Endodermal cell (in vitro differentiated cells): ENCODE measurements around the gene IL1RAPL2. TPM values are rescaled to one million over a fixed set of nuclear protein-coding genes. Genes with fewer than 3 reads are reported as not detected.

Experiments used
- DNase-seq: peaks from one replicate; pipeline ENCODE4 v3.0.0-alpha.2; 2017
- H3K27ac ChIP-seq: 2 replicates; pipeline ENCODE4 v1.5.1; 2013; ENCODE audit warnings: mild to moderate bottlenecking, low read depth, low read length, moderate library complexity
- H3K27me3 ChIP-seq: 2 replicates; pipeline ENCODE4 v1.6.1; 2013; ENCODE audit warnings: mild to moderate bottlenecking, low read length, moderate library complexity; ENCODE audit not compliant: insufficient read depth, control insufficient read depth, poor library complexity, severe bottlenecking
- H3K36me3 ChIP-seq: 2 replicates; pipeline ENCODE4 v1.7.0; 2013; ENCODE audit warnings: mild to moderate bottlenecking, low read length, moderate library complexity; ENCODE audit not compliant: control insufficient read depth, insufficient read depth
- H3K4me1 ChIP-seq: one replicate; pipeline ENCODE4 v1.7.0; 2013; ENCODE audit warnings: low read length; ENCODE audit not compliant: control insufficient read depth, insufficient read depth
- H3K4me3 ChIP-seq: 2 replicates; pipeline ENCODE4 v1.5.1; 2013; ENCODE audit warnings: mild to moderate bottlenecking, low read length, moderate library complexity
- H3K9ac ChIP-seq: 2 replicates; pipeline ENCODE4 v1.6.1; 2013; ENCODE audit warnings: mild to moderate bottlenecking, low read length, moderate library complexity; ENCODE audit not compliant: poor library complexity, severe bottlenecking; ENCODE audit errors: extremely low read depth
- H3K9me3 ChIP-seq: 2 replicates; pipeline ENCODE4 v1.6.1; 2013; ENCODE audit warnings: mild to moderate bottlenecking, low read length, moderate library complexity; ENCODE audit not compliant: control insufficient read depth
- H3K27ac Mint-ChIP-seq: 2 replicates; pipeline ENCODE4 v1.8.0; 2020; ENCODE audit warnings: mixed read lengths
- H3K27me3 Mint-ChIP-seq: 2 replicates; pipeline ENCODE4 v1.8.0; 2021; ENCODE audit warnings: mild to moderate bottlenecking, mixed read lengths; ENCODE audit not compliant: insufficient read depth
- H3K36me3 Mint-ChIP-seq: 2 replicates; pipeline ENCODE4 v1.8.0; 2020; ENCODE audit warnings: low read depth, mixed read lengths
- H3K4me1 Mint-ChIP-seq: 2 replicates; pipeline ENCODE4 v1.8.0; 2020; ENCODE audit warnings: mixed read lengths
- H3K4me3 Mint-ChIP-seq: 2 replicates; pipeline ENCODE4 v1.8.0; 2020; ENCODE audit warnings: mild to moderate bottlenecking, moderate library complexity, mixed read lengths
- H3K9me3 Mint-ChIP-seq: 2 replicates; pipeline ENCODE4 v1.8.0; 2020; ENCODE audit warnings: mild to moderate bottlenecking, mixed read lengths
- whole genome bisulfite sequencing, 2 experiments: methylation state at CpG; one replicate each; pipeline versions ENCODE4 v1.1.5 to v1.1.7; 2013; ENCODE audit warnings: missing lambda C conversion rate in 2 of 2, mixed read lengths in 1 of 2; ENCODE audit not compliant: insufficient coverage in 1 of 2, insufficient read length in 1 of 2; 5-methylcytosine and 5-hydroxymethylcytosine counted together
- total RNA-seq, 2 donors: library from RNA; stranded (reverse); fragmentation: NEBNext Ultra II Directional in 1 of 2; extraction: Animal tissue kit (Norgen Biotek cat#: 25700) in 1 of 2; gene quantifications; 2 replicates in 1 of 2; 3 replicates in 1 of 2; pipeline ENCODE4 v1.2.1, GENCODE V29; 2021
- TF ChIP-seq, protein P1 (sequence below): fragments of 200-600 bp; sonication (generic); conservative IDR thresholded peaks from 2 replicates; pipeline ENCODE4 v1.5.0; 2021; ENCODE audit warnings: antibody characterized with exemption, mild to moderate bottlenecking

IL1RAPL2 gene
- total RNA-seq, 2 donors from 2014 or later, result 0.13 TPM; not detected in 1

DNA sequence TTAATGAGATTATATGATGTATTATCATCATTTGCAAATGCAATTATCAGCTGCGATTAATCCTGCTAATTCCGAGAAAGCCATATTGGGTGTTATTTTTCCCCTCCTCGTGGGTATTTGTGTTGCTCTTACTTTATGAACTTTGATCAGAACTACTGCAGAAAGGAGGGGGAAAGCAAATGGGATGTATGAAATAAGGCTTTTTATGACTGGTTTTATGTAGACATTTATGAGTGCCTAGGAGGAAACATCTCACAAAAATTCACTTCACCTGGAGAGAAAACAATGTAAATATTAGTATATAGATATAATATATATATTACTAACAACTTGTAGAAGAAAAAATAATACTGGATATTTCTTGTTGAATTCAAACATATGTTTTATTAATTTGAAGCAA is 440.1 kb downstream of the IL1RAPL2 start:
- Mint-ChIP-seq H3K36me3 (no peaks in the 10 kb centered on the region), H3K27ac (no peak overlapping the region), H3K27me3 (no peaks in the 10 kb centered on the region), H3K9me3 (peaks cover 21% of the 10 kb centered on the region), H3K4me3 (no peak overlapping the region), H3K4me1 (peaks cover 4% of the 10 kb centered on the region)
- Histone ChIP-seq H3K9ac (no peak overlapping the region), H3K27me3 (no peaks in the 10 kb centered on the region), H3K4me3 (no peak overlapping the region), H3K9me3 (no peaks in the 10 kb centered on the region), H3K4me1 (no peaks in the 10 kb centered on the region), H3K27ac (no peak overlapping the region), H3K36me3 (no peaks in the 10 kb centered on the region)
- DNase-seq, result no peak
- WGBS, 2 experiments, result 89% methylated on average over 3 of the region's 3 CpGs; no CpG with 5 or more reads in 1 of the 2 experiments
- TF ChIP-seq, protein P1, sequence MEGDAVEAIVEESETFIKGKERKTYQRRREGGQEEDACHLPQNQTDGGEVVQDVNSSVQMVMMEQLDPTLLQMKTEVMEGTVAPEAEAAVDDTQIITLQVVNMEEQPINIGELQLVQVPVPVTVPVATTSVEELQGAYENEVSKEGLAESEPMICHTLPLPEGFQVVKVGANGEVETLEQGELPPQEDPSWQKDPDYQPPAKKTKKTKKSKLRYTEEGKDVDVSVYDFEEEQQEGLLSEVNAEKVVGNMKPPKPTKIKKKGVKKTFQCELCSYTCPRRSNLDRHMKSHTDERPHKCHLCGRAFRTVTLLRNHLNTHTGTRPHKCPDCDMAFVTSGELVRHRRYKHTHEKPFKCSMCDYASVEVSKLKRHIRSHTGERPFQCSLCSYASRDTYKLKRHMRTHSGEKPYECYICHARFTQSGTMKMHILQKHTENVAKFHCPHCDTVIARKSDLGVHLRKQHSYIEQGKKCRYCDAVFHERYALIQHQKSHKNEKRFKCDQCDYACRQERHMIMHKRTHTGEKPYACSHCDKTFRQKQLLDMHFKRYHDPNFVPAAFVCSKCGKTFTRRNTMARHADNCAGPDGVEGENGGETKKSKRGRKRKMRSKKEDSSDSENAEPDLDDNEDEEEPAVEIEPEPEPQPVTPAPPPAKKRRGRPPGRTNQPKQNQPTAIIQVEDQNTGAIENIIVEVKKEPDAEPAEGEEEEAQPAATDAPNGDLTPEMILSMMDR, result no peak

DNA sequence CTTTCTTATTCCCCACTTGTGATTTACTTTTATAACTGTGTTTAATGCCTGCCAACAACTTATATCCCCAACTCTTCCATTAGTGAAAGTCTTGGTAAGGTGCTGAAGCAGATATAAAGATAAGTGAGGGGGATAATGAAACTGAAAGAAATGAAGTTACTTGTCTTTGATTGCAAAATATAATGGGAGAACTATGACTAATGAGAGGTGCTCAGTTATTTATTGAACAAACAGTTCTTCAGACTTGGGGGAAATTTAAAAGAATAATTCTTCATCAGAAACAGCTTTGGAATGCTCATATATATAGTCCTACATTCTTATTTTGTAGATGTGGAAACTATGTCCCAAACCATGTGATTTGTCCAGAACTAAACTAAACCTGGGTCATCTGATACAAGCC is 441.0 kb downstream of the IL1RAPL2 start:
- Histone ChIP-seq H3K9ac (no peak overlapping the region), H3K4me3 (no peak overlapping the region), H3K36me3 (no peaks in the 10 kb centered on the region), H3K27ac (no peak overlapping the region), H3K27me3 (no peaks in the 10 kb centered on the region), H3K4me1 (no peaks in the 10 kb centered on the region), H3K9me3 (no peaks in the 10 kb centered on the region)
- Mint-ChIP-seq H3K27me3 (no peaks in the 10 kb centered on the region), H3K9me3 (peaks cover 21% of the 10 kb centered on the region), H3K4me1 (peaks cover 4% of the 10 kb centered on the region), H3K4me3 (no peak overlapping the region), H3K27ac (no peak overlapping the region), H3K36me3 (no peaks in the 10 kb centered on the region)
- no peak for DNase-seq
- TF ChIP-seq, protein P1, result no peak

DNA sequence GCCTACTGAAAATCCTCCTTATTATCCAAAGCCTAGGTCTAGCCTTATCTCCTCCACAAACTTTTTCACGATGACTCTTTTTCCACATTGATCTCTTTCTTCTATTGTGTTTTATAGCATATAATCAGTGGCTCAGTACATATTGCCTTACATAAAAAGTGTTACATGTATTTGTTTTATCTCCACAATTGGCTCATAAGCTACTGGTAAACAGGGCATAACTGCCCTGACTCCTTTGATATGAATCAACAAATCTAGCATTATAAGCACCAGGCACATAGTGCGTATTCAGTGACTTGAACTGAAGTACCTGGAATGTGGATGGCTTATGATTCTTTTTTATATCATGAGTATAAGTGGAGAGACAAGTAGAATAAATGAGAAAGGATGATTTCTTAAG is 447.7 kb downstream of the IL1RAPL2 start:
- H3K36me3 Mint-ChIP-seq, result no peaks in the 10 kb centered on the region

More for the DNA sequence above, 447.7 kb downstream of the IL1RAPL2 start:
- no peak overlapping the region for H3K27ac ChIP-seq
- TF ChIP-seq, protein P1, result no peak
- no peaks in the 10 kb centered on the region for H3K36me3 ChIP-seq
- WGBS, 2 experiments, result 100% methylated on average over 1 of the region's 2 CpGs; no CpG with 5 or more reads in 1 of the 2 experiments
- H3K9me3 ChIP-seq, result no peaks in the 10 kb centered on the region
- Mint-ChIP-seq H3K4me1 (no peaks in the 10 kb centered on the region), H3K4me3 (no peak overlapping the region), H3K27me3 (no peaks in the 10 kb centered on the region), H3K9me3 (peaks cover 32% of the 10 kb centered on the region), H3K27ac (no peak overlapping the region)
- no peak for DNase-seq
- H3K27me3 ChIP-seq, result no peaks in the 10 kb centered on the region
- H3K9ac ChIP-seq, result no peak overlapping the region
- no peak overlapping the region for H3K4me3 ChIP-seq
- no peaks in the 10 kb centered on the region for H3K4me1 ChIP-seq
